Measurements from ENCODE around the gene RER1.
A peak's percentile ranks its signal among the peaks of the same experiment; 100 is the strongest.

Gene RER1

DNA sequence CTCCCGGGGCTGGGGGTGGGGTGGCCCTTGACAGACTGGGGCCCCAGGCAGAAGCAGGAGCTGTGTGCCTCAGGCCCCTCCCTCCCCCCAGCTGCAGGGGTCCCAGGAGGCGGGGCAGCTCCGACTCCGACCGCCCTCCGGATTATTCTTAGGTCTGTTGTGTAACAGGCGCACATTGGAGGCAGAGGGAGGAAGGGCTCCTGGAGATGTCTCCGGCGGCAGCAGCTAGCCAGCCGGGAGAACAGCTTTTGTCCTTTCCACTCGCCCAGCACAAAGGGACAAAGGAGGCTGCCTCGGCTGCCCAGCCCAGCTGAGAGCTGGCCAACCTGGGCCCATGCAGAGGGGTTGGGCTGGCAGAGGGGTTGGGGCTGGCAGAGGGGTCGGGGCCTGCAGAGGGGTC is 54.8 kb downstream of the RER1 start:
- no peak overlapping the region for H3K4me3 ChIP-seq (ENCODE audit: control insufficient read depth, low read depth, low read length)
- TF ChIP-seq, protein P1, sequence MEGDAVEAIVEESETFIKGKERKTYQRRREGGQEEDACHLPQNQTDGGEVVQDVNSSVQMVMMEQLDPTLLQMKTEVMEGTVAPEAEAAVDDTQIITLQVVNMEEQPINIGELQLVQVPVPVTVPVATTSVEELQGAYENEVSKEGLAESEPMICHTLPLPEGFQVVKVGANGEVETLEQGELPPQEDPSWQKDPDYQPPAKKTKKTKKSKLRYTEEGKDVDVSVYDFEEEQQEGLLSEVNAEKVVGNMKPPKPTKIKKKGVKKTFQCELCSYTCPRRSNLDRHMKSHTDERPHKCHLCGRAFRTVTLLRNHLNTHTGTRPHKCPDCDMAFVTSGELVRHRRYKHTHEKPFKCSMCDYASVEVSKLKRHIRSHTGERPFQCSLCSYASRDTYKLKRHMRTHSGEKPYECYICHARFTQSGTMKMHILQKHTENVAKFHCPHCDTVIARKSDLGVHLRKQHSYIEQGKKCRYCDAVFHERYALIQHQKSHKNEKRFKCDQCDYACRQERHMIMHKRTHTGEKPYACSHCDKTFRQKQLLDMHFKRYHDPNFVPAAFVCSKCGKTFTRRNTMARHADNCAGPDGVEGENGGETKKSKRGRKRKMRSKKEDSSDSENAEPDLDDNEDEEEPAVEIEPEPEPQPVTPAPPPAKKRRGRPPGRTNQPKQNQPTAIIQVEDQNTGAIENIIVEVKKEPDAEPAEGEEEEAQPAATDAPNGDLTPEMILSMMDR (conservative IDR thresholded peaks at IDR 0.05; ENCODE audit: control insufficient read depth, insufficient read depth, low read depth, low read length): no peak
- no peak for DNase-seq (ENCODE audit: low read depth)

DNA sequence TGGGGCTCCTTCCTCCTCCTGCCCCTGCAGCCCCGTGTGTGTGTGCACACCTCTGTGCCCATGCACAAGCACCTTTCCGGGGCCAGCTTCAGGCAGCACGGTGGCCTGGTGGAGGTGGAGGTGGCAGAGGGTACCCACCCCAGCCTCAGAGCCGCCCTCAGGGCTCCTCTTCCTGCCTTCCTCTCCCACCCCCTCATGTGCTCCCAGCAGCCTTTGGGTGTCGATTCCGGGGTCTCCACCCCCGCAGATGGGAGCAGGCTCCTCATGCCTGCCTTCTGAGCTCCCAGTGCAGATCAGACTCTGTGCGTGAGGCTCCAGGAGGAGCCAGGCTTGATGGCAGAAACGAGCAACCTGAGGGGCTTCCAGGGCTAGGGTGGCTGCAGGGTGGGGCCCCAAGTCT is 55.2 kb downstream of the RER1 start:
- no peak overlapping the region for H3K4me3 ChIP-seq (ENCODE audit: control insufficient read depth, low read depth, low read length)
- no peak for DNase-seq (ENCODE audit: low read depth)
- TF ChIP-seq, protein P1 (conservative IDR thresholded peaks at IDR 0.05; ENCODE audit: control insufficient read depth, insufficient read depth, low read depth, low read length): no peak

DNA sequence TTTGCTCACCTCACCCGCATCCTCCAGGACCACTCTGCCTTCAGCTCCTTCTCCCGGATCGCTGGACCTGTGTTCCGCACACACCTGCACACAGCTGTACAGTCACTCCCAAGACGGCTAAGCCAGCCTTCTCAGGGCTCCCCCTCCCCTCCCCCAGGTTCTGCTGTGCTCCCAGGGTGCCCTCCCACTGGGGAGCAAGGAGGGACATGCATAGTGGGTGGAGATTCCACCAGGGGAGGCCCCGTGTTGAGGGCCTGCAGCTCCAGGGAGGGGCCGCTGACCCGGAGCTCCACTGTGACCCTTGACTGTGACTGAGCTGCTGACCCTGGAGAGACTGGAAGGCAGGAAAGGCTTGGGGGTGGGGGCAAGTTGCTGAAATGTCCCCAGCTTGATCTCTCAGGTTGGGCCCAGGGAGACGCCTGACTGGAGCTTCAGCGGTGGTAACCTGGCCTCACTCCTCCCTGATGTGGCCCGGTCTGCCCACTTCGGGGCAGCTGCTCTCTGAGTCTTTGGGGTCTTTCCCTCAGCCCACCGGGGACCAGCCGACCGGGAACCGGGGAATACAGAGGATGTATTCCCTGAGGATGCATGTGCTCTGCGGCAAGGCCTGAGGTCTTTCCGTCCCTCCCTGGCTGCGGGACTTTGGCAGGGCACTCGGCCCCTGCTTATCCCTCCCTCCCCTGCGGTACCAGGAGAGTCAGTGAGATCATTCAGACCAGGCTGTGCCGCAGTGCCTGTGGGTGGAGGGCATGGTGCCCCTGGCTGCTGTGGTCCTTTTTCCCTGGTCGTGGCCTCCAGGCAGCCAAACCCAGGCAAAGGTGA is 55.8 kb downstream of the RER1 start:
- TF ChIP-seq, protein P1 (conservative IDR thresholded peaks at IDR 0.05; ENCODE audit: control insufficient read depth, insufficient read depth, low read depth, low read length): no peak
- no peak overlapping the region for H3K4me3 ChIP-seq (ENCODE audit: control insufficient read depth, low read depth, low read length)
- no peak for DNase-seq (ENCODE audit: low read depth)

DNA sequence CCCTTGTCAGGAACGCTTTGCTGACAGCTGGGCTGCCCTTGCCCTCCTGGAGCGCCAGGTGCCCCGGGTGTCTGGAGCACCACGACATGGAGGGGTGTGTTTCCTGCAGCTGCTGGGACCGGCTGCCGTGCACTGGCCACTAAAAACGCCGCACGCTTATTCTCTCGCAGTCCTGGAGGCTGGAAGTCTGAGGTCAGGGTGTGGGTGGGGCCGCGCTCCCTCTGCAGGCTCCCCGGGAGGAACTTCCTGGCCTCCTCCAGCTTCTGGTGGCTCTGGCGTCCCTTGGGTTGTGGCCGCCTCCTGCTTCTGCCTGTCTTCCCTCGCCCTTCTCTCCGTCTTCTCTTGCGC is 56.4 kb downstream of the RER1 start:
- no peak overlapping the region for H3K4me3 ChIP-seq (ENCODE audit: control insufficient read depth, low read depth, low read length)
- TF ChIP-seq, protein P1 (conservative IDR thresholded peaks at IDR 0.05; ENCODE audit: control insufficient read depth, insufficient read depth, low read depth, low read length): no peak
- no peak for DNase-seq (ENCODE audit: low read depth)

- DNase-seq (ENCODE audit: low read depth): no peak
- TF ChIP-seq, protein P1 (conservative IDR thresholded peaks at IDR 0.05; ENCODE audit: control insufficient read depth, insufficient read depth, low read depth, low read length): no peak
- H3K4me3 ChIP-seq (ENCODE audit: control insufficient read depth, low read depth, low read length): no peak overlapping the region
Measured at GRCh38 chr1:2449636-2450454, 58.2 kb downstream of the RER1 start.

DNA sequence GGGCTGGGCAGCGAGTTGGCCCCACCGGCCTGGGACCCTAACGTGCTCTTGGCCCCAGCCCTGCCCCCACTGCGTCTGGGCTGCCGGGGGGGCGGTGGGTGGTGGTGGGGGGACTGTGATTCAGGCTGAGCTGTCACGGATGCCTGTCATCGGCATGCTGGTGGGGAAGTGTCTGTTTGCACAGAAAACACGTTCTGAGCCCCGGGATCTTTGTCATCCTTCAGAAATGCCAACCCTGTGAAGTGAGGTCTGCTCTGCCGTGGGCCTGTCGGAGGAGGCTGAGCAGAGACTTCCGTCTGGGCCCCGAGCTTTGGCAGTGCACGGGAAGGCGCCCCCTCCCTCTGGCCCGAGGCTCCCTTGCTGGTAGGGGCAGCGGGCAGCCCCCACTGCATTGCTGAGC is 60.1 kb downstream of the RER1 start:
- TF ChIP-seq, protein P1 (conservative IDR thresholded peaks at IDR 0.05; ENCODE audit: control insufficient read depth, insufficient read depth, low read depth, low read length): no peak
- DNase-seq (ENCODE audit: low read depth): peak; percentile 84
- no peak overlapping the region for H3K4me3 ChIP-seq (ENCODE audit: control insufficient read depth, low read depth, low read length)

All from fibroblast of mammary gland (primary cell).